Measurements from ENCODE around the gene LRFN2.

The LRFN2 gene

DNA sequence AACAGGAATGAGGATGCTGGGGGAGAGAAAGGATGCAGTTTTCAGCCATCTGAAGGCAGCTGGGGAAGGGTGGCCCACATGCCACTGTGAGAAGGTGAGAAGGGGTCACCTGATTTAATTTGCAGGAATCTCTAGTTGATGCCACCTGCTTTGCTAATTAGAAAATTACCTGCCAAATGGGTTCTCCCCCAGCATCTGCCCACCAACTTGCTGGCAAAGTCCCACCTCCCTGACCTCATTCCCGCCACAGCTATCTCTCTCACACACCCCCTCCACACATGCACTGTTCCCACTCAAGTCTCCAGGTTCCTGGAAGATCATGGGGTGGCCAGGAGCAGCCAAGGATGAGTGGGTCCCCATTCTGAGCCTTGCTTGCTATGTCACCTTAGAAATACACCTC, 70.7 kb downstream of the LRFN2 start:
- DNase-seq (ENCODE audit: low read depth): no peak

DNA sequence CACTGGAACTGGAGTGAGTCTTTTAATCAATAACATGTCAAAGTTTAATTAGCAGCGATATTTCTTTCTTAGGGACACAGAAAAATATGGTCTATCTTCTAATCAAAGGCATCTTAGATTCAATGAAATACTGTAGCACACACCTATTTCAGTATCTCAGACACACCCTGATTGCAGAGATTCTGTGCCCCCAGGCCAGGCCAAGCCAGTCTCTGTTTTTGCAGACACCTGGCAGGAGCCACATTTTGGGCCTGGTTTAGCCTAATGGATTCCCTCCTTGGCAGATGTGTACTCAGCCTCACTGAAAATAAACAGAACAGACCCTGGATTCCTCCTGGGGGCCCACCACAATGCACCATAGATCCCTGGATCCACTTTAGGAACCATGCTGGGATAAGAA, 74.8 kb downstream of the LRFN2 start:
- no peak for DNase-seq (ENCODE audit: low read depth)

DNA sequence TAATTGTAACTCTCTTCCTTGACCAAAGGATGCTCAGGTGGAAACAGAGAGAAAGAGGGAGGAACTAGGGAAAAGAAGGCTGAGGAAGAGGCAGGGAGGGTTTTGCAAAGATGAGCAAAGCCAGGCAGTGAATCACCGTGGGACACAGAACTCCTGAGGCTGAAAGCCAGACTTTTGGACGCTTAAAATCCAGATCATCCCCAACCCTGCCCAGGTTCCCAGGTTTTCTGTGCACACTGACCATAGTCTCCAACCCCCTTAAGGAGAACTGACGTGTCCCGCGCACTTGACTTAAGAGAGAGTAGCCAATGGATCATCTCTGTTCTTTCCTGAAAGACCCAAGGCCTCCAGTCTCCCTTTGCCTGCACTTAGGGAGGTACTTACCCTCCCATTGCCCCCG, 75.3 kb downstream of the LRFN2 start:
- DNase-seq (ENCODE audit: low read depth): no peak

DNA sequence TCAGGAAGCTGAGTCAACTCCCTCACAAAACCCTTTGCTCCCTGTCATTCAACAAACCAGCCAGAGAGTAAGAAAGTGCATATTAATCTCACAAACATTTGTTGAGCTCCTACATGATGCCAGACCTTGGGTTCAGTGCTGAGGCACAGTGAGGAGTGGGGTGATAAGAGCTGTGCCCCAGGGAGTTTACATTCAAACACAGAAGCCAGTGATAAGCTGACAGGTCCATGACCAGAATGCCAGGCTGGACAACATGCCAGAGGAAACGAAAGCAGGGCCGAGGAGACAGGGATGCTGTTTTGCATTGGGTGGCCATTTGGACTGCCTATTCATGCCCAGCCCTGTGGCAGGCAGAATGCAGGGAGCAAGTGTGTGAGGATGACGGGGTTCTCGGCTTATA, 76.7 kb downstream of the LRFN2 start:
- no peak for DNase-seq (ENCODE audit: low read depth)

DNA sequence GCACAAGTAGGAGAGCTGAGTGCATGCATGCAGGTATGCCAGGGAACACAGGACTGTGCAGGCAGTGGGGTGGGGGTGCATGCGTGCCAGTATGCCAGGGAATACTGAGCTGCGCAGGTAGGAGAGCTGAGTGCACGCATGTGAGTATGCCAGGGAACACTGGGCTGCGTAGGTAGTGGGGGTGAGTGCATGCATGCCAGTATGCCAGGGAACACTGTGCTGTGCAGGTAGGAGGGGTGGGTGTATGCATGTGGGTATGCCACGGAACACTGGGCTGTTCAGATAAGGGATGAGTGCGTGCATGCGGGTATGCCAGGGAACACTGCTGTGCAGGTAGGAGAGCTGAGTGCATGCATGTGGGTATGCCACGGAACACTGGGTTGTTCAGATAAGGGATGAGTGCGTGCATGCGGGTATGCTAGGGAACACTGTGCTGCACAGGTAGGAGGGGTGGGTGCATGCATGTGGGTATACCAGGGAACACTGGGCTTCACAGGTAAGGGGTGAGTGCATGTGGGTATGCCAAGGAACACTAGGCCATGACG, 77.4 kb downstream of the LRFN2 start:
- no peak for DNase-seq (ENCODE audit: low read depth)

DNA sequence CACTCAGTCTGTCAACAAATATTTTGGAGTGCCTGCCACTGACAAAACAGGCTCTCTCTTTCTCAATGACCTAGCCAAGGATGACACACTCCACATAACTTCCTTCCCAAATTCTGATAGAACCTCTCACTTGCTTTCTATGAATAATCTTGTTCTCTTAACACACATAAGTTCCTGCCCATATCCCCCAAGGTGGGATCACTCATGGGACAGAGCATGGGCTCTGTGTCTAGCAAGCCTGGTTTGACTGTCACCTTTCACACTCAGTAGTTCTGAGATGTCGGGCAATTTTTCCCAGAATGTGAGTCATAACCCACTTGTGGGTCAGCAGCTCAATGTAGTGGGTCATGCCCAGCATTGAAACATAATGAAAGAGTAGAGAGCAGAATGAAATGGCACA, 78.1 kb downstream of the LRFN2 start:
- no peak for DNase-seq (ENCODE audit: low read depth)

DNA sequence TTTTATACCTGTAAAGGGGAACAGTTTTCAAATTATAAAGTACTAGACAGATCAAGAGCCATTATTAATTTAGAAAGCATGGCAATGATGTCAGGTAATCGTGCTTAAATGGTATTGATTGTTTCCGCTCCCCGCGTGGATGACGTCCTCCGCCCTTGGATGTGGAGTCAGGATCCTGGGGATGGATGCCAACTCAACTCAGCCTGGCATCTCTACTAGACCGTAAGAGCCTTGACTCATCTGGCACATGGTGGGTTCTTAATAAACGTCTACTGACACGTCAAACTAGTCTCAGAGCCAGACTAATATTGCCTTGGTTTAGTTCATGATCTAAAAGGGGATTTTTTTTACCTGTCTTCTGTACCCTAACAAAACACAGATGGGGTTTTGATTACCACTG, 80.2 kb downstream of the LRFN2 start:
- no peak for DNase-seq (ENCODE audit: low read depth)

DNA sequence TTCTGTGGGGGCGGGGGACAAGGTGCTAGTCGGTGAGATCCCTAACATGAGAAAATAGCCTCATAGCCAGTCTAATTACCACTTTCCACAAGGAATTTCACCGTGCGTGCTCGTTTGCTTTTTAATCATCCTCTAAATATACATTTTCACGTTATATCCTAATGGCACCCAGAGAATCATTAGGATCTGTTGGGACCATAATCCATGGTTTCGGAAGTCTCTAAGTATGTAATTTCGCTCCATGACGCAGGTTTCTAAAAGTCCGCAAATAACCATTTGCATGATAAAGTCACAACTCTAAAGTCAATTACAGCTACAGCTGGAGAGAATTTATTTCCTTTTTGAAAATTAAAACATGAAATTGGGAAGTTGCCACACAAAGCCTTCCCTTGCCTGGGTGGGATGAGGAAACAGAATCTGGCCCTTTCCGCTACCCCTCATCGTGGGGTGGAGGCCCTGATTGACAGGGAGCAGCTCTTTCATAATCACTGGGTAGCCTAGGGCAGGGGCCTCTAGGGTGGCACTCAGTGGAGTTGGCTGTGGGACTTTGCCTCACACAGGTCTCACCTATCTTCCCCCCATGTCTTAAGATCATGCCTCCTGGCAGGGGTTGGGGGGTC, 81.9 kb downstream of the LRFN2 start:
- DNase-seq (ENCODE audit: low read depth): no peak

DNA sequence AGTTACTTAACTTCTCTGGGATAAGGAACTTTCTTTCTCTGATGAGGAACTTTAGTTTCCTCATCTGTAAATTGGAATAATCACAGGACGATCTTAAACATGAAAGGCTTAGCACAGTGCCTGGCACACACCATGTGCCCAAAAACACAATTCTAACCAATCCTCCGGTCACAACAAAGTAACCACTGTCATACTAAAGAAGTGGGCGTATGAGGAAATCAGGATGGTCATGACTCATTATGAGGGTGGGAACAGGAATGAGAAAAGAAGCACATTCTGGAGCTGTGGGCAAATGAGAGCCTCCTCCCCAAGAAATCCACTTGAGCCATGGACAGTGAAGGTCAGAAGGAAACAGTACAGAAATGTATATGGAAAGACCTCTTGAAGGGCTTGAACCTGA, 82.9 kb downstream of the LRFN2 start:
- no peak for DNase-seq (ENCODE audit: low read depth)

DNA sequence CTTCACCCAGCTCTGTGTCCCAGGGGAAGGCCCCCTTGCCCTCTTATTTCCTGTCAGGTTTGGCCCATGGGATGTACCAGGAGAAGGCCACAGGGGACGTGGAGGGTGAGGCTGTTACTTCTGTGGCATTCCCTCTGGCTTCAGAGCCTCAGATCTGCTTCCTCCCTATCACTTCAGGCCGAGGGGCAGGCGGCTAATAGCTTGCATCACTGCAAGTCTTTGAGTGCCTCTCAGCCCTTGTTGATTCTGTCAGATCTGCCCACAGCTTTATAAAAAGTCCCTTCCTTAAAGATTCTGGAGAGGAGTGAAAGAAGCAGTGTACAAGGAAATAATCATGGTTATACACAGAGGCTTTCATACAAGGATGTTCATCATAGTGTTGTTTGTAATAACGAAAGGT, 86.9 kb downstream of the LRFN2 start:
- DNase-seq (ENCODE audit: low read depth): no peak

DNA sequence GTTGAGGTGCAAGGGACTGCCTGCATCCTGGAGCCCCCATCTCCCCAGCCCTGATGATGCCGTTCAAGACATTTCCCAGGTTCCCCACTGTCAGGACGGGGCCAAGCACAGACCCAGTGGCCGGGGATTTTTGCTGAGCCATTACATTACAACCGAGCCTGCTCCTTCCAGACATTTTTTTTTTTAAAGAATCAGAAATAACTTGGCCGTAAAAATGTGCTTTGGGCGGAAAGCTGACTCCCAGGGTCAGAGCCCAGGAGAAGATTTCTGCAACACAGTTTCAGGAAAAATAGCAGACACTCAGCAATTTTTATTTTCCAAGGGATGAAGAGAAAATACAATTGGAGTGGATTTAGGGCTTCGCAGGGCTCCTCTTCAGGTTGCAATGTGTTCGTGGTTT, 87.9 kb downstream of the LRFN2 start:
- DNase-seq (ENCODE audit: low read depth): no peak

DNA sequence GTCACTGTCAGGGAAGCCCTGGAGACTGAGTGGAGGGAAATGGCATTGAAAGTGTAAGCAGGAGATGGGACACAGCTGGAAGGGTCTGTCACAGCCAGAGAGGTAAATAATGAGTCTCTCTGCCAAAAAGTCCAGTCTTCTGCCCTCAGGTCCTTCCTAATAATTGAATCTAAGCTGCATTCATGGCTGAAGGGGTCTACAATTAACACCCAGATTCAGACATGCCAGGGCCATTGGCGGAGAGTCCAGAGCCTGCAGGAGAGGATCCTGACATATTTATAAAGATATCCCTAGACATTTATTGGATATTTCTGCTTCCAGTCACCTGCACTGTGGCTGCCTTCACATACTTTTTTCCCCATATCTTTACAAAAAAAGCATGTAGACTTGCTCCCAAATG, 89.0 kb downstream of the LRFN2 start:
- DNase-seq (ENCODE audit: low read depth): no peak

DNA sequence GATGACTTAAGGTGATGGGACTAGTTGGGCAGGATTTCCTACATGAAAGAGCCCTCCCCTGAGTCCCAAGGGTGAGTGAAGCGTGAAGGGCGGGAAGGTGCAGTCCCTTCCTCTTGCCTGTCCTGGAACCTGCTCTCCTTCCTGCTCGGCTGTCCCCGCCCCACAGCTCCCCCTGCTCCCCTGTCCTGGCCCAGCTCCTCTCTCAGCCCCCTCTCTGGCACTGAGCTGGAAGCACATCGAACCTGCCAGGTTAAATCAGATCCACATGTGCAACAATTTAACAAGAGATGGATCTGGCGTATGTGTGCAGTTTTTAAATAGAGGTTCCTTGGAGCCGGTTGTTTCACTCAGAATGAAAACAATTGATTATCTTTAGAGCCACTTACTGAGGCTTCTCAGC, 95.0 kb downstream of the LRFN2 start:
- no peak for DNase-seq (ENCODE audit: low read depth)

DNA sequence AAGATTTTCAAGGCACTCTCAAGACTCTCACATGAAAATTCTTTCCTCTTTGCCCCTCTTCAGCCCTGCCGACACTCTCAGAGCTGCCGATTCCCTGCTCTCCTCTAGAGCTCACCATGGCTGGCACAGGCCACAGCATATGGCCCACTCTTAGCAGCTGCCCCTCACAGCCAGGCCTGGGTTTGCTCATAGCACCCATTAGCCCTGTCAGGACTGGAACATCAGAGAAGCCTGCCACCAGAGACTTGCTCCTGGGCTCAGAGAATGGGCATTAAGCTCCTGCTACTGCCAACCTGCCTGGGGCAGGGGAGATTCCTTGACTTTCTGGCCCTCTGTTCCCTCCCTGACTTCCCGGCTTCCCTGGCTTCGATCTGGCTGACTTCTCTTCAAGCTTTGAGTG, 96.7 kb downstream of the LRFN2 start:
- no peak for DNase-seq (ENCODE audit: low read depth)

DNA sequence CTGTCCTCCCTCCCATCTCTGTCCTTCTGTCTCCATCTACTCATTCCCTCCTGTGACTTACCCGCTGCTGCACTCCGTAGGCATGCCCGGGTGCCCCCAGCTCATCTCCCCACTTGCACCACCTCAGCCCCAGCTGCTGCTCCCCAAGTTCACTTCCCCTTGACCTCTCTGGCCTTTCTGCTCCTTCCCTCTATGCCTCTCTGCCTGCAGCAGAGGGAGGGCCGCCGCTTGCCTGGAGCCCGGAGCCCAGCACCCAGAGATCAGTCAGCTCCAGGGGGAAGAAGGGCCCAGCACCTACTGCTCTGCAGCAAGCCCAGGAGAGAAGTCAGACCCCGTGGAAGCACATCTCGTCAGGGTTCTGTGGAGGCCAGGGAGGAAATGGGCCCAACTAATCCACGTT, 97.4 kb downstream of the LRFN2 start:
- no peak for DNase-seq (ENCODE audit: low read depth)

DNA sequence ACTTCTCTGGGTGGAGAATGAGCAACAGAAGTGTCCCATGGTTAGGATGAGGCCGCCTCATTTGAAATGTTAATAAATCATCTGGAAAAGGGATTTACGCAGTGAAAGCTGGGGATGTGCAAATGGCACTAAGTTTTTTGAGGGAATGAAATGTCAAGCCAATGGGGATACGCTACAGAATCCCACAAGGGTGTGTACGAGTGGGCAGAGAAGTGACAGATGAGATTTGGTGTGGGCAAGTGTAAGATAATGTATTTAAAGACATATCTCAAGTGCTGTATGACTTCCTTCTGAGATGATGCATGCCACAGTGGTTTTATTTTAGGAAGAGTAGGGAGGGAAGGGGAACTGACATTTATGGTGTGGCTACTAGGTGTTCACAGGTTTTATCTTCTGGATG, 100.6 kb downstream of the LRFN2 start:
- DNase-seq (ENCODE audit: low read depth): no peak

DNA sequence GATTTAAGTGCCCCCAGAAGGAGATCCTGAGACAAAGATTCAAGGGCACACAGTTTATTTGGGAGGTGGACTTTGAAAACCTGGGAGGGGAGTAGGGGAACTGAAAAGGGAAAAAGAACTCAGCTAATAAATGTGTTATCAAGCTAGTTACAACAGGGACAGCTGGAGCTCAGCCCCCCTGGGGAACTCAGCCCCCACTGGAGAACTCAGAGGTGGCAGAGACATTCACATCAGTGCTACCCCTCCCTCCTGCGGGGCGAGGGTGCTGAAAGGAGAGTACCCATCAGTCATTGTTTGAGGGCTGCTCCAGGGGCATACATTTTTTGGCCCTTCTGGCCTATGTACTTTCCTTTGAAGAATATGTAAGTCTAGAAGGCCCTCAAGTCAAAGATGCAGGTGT, 101.4 kb downstream of the LRFN2 start:
- no peak for DNase-seq (ENCODE audit: low read depth)

DNA sequence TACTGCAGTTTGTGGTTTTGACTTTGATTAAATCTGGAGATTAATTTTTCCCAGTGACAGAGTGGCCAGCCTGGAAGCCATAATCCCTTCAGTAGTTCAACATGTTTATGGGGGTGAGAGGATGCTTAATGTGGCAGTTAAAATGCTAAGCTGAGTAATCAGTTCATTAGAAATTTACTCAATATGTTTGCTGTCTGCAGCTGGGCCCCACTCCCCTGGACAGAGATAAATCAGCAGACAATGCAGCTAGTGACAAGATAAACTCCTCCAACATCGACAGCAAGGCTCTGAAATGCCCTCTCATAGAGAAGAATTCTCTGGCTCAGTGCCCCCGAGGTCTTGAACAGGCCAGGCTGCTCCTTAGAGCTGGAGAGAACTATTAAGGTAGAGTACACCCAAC, 101.9 kb downstream of the LRFN2 start:
- no peak for DNase-seq (ENCODE audit: low read depth)

DNA sequence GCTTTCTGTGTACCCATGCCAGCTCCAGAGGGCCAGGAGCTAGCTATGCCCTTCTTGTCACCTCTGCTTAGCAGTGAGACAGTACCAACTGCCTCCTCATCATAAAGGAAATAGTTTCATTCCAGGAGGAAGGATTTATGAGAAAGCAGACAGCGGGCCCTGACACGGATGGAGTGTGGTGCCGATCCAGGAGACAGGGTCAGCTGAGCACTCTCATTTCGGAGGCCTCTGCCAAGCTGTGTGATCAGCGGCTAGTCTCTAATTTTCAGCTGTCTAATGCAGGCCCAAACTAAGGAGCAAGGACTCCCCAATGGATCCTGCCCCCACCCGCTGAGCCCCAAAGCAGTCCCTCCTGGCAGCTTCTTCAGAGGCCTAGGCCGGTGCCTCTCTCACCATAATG, 103.1 kb downstream of the LRFN2 start:
- no peak for DNase-seq (ENCODE audit: low read depth)

DNA sequence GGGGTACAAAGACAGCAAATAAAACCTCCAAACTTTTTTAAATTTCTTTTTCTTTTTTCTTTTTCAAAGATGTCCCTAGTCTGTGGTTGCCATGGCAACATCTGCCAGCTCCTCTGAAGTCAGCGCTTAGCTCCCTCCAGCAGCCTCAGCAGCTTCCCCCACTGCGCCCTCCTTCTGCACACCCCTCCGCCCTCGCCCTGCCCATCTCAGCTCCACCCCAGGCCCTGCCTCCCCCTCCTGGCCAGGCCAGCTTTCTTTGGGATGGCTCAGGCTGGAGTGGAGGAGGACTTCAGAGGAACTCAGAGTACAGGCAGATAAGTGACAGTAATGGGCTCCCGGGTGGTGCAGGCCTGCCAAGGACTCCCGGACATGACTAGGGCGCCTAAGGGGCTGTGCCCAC, 104.6 kb downstream of the LRFN2 start:
- no peak for DNase-seq (ENCODE audit: low read depth)

DNA sequence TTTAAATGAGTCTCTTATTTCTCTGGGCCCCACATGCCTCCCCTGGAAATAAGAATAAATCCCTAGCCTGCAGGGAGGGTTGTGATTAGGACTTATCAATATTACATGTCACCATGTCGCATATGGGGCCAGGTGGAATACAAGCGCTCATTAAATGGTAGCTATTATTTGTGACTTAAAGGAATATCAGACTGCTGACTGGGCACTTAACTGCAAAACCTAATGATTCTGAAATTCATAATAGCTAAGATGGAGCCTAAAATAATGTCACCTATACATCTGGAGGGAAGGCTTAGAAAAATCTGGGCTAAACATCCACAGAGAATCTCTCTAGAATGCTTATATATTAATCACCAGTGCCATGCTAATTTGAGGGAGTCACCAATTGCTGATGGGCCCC, 106.5 kb downstream of the LRFN2 start:
- no peak for DNase-seq (ENCODE audit: low read depth)

DNA sequence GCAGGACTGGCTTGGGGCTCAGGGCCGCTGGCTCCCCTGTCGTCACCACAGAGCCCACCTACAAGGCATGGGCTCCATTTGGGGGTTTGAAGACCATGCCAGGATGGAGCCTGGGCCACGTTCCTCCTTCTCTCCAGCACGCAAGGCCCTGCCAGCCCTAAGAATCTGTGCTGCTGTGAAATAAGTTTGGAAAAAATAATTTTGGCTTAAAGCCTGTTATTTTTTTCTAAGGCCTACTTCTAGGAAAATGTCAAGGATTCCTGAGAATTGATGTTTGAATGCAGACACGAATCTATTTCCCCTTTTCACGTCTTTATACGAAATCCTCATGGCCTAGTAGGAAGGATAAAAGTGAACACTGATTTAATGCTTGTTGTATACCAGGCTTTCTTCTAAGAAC, 107.5 kb downstream of the LRFN2 start:
- no peak for DNase-seq (ENCODE audit: low read depth)

DNA sequence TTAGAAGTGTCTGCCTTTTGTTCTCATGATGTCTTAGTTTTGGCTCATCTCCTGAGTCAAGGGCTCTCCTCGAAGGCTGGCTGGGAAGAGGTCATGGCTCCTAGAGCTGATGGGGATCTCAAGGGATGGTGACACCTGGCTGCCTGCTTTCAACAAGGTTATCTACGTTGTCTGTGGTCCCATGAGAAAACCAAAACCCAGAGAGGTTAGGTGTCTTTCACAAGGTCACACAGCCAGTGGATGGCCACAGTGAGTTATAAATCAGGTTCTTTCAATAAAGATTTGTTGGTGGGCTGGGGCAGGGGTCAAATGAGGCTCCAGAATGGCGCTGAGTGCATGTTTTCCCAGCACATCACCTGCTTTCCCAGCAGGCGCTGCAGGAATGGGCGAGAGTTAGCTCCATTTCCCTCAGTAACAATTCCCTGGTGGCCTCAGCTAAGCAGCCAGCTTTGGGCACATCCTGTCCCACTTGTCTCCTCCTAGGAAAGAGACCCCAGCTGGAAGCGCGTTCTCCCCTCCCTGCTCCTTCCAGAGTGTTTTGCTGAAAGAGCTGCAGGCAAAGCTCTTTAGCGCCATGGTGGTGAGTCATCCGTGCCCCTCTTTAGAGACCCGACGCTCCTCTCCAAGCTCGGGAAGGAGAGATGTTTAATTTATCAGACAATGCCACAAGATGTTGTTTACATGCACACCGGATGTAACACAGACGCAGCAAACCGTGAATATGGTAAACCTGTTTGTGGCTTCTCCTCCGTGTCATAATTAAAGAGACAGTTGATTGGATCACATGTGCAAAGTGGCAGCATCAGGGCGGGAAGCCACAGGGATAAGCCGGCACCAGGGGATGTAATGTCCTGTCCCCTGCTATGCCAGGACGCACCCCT, 109.7 kb downstream of the LRFN2 start:
- no peak for DNase-seq (ENCODE audit: low read depth)

DNA sequence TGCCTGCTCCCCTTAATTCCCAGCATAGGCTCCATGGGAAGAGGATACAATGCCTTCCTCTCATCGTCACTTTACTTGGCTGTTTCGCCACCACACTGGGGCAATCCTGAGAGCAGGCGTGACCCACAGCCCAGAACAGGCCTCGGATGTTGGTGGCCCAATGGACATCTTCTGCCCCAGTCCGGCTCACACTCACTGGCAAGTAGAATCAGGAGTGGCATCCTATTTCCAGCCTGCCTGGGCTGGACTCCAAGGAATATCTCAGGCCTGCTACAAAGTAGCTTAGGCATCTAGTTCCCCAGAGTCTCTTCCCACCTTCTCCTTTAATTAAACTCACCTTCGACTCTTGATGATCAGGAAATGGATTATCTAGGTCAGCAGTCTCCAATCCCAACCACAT, 110.5 kb downstream of the LRFN2 start:
- DNase-seq (ENCODE audit: low read depth): no peak

Measured in HS-27A (cell line).